GM12801 (cell line): Measurements from ENCODE around the gene AGPAT1.

Experiments
- TF ChIP-seq, protein P1 (sequence below): IDR thresholded peaks from one replicate; pipeline ENCODE4 v1.5.1; 2011; ENCODE audit warnings: control low read depth; ENCODE audit not compliant: insufficient read length; ENCODE audit errors: extremely low read depth

Gene AGPAT1

DNA sequence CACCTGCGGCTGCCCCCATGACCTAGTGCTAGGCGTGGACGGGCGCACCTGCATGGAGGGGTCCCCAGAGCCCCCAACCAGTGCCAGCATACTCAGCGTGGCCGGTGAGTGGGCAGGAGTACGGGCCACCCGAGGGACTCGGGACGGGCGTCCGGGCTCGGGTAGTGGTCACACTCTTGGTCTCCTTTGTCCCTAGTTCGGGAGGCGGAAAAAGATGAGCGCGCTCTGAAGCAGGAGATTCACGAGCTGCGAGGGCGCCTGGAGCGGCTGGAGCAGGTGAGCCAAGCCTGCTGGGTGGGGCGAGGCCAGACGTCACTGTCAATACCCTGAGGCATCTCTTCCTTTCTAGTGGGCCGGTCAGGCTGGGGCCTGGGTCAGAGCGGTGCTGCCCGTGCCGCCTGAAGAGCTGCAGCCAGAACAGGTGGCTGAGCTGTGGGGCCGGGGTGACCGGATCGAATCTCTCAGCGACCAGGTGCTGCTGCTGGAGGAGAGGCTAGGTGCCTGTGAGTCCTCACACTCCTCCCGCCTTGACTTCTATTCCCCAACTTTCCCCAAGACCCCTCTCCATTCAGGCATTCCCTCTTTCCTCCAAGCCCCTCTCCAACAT, 8.6 kb downstream of the AGPAT1 start:
- TF ChIP-seq, protein P1, sequence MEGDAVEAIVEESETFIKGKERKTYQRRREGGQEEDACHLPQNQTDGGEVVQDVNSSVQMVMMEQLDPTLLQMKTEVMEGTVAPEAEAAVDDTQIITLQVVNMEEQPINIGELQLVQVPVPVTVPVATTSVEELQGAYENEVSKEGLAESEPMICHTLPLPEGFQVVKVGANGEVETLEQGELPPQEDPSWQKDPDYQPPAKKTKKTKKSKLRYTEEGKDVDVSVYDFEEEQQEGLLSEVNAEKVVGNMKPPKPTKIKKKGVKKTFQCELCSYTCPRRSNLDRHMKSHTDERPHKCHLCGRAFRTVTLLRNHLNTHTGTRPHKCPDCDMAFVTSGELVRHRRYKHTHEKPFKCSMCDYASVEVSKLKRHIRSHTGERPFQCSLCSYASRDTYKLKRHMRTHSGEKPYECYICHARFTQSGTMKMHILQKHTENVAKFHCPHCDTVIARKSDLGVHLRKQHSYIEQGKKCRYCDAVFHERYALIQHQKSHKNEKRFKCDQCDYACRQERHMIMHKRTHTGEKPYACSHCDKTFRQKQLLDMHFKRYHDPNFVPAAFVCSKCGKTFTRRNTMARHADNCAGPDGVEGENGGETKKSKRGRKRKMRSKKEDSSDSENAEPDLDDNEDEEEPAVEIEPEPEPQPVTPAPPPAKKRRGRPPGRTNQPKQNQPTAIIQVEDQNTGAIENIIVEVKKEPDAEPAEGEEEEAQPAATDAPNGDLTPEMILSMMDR, result no peak

- TF ChIP-seq, protein P1, result no peak
These were observed 9.3 kb downstream of the AGPAT1 start for GRCh38 chr6:32166411-32167061.

- TF ChIP-seq, protein P1, result no peak
These were observed 11.6 kb downstream of the AGPAT1 start, which contains the start of gene EGFL8 for GRCh38 chr6:32164295-32164694. Gene EGFL8, plus strand, starts transcription at chr6:32164595. Its CDS starts 1,571 bp downstream, at chr6:32166166.

- TF ChIP-seq, protein P1, result no peak
These were observed 12.2 kb downstream of the AGPAT1 start for GRCh38 chr6:32163559-32164258.

DNA sequence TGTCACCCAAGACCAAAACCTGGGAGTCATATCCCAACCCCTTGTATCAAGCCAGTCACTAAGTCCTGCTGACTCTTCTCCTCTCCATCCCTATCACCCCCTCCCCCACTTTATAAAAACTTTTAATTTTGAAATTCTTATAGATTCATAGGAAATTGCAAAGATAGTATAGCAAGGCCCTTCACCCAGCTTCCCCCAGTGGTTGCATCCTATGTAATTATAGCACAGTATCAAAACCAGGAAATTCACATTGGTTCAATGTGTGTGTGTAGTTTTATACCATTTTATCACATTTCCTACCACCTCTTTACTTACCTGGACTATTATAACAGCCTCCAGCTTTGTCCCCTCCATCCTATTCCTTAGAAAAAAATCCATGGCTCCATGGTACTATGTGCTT, 17.8 kb downstream of the AGPAT1 start:
- TF ChIP-seq, protein P1, result no peak

- TF ChIP-seq, protein P1, result no peak
These were observed 19.0 kb downstream of the AGPAT1 start for GRCh38 chr6:32156891-32157290.

GRCh38 chr6:32154514-32155161, 21.2 kb downstream of the AGPAT1 start:
- TF ChIP-seq, protein P1, result no peak
